GM19328 (cell line): ENCODE measurements around the gene KLRB1.
"Not testable (repeated sequence)": the region's sequence is repeated elsewhere in the genome, so short reads cannot be mapped to it uniquely, and the experiment has no call there.

Experiments used
- ATAC-seq: cut with Tn5 transposase; IDR thresholded peaks from one replicate; pipeline ENCODE4 v1.9.1; 2021; ENCODE audit warnings: mild to moderate bottlenecking, moderate library complexity; ENCODE audit not compliant: unreplicated experiment

Gene KLRB1

DNA sequence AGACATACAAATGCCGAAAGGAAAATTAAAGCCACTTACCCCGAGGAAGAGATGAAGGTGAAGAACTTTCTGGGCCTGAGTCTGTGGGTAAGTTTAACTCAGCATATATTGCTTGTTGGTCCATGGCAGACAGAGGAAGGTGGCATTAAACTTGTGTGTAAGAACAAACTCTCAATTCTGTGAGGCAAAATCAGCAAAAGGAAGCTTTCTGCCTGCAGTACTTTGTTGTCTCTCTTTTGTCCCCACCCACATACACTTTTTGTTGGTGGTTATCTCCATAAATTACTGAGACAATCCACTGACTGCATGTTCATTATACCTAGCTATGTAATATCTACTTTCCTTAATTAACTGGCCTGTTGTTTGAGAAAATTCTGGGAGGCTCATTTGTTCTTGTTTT, at the start of gene KLRB1:
TSS of gene KLRB1 (minus strand) at position 201 of the 400 bp plus-strand sequence. CDS start at position 124, 77 bp downstream.
- no peak for ATAC-seq

DNA sequence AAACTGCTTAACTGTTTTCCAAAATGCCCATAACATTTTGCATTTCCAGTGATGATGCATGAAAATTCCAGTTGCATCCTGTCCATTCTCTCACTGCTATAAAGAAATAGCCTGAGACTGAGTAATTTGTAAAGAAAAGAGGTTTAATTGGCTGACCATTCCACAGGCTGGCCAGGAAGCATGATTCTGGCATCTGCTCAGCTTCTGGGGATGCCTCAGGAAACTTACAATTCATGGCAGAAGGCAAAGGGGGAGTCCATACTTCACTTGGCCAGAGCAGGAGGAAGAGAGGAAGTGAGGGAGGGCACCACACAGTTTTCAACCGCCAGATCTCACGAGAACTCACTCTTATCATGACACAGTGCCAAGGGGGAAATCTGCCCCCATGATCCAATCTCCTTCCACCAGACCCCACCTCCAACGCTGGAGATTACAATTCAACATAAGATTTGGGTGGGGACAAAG, 43.6 kb upstream of the KLRB1 start:
- ATAC-seq, result no peak

DNA sequence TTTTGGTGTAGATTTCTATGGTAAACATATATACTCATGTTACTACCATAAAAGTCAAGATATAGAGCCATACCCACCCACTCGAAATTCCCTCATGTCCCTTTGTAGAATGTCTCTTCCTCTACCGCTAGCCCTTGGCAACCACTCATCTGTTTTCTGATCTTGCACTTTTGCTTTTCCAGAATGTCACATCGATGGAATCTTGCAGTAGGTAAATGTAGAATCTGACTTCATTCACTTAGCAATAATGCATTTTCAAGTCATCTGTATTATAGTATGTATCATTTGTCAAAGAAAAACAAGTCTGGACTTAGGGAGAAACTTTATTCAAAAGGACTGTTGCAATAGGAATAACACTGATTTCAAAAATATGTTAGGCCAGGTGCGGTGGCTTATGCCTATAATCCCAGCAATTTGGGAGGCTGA, 42.4 kb upstream of the KLRB1 start:
- no peak for ATAC-seq

DNA sequence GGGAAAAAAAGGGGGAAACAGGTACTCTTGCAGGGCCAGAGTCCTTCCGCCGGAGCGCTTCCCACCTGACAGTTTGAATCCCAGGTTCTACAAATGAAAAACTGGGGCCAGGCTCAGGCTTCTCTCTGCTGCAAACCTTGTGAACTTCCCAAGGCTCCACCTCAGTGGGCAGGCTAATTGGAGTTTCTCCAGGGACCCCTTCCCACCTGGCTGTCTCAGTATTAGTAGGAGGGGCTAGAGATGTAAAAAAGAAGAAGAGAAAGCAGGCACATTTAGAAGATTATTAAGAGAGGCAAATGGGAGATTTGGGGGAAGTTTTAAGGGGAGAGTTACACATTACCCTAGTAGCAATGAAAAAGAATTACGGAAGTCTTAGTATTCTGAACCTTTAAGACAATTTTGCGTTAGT, 41.8 kb upstream of the KLRB1 start:
- no peak for ATAC-seq

DNA sequence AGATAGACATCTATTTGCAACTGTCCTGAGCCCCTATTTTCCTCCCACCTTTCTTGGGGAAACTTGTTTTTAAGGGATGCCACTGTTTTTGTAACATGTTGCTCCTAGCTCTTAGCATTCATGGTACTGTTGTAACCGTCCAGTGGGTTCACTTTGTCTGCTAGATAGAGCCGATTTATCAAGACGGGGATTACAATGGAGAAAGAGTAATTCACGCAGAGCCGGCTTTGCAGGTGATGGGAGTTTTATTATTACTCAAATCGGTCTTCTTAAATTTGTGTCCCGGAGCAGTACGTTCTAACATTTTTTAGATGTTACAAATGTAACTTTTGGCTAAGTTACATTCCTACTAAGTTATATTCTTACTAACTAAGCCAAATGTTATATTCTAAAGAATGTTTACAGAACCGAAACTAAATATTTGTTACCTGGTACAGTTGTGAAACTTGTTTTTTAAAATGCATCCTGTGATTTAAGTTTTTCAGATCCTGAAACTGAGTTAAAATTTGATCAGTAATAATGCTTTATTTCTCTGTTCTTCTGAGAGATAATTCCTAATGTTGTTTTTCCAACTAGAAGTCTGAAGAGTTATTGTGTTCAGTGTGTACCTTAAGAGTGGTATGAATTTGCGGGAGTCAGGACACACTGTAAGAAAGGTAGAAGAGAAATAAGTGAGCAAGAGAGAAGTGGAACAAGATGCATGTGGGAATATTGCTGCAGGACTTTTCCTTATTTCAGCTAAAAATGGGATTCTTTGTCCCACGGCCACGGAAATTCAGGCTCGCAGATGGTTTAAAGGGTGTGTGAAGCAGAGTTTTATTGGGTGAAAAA, 41.2 kb upstream of the KLRB1 start:
- ATAC-seq, result no peak

DNA sequence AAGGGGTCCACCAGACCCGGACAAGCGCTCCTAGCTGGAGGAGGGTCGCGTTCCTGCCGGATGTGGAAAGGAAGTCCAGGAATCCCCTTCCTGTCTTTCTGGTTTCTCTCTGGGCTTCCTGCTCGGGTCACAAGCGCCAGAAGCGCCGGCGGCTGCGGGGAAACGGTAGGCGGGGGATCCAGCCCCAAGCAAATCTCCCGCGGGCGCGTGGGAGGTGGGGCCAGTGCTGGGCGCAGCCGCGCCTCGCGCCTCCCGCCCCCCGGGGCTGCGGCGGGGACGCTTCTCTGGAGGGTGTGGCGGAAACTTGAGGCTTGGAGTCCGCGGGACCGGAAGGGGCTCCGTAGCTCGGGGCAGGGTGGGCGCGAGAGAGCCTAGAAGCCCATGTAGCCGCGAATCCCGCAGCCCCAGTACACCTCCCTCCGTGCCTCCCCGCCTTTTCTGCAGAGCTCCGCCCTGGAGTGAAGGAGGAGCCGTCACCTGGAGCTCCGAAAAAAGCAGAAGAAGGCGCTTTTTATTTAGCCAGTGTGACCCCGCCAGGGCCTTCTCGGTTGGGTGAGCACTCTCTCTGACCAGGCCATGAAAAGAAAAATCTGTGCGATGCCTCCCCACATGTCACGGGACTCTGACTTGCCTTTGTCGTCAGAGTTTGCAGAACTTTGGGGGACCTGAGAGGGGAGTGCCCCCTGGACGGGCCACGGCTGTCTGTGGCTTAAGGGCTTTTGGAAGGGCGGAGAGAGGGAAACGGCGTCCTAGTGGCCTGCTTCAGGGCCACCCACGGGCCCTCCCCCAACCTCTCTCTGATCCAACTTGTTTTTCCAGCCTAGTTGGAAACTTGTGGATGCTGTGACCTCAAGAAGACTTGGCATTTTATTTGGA, 40.3 kb upstream of the KLRB1 start:
- ATAC-seq, result peak; percentile 65

DNA sequence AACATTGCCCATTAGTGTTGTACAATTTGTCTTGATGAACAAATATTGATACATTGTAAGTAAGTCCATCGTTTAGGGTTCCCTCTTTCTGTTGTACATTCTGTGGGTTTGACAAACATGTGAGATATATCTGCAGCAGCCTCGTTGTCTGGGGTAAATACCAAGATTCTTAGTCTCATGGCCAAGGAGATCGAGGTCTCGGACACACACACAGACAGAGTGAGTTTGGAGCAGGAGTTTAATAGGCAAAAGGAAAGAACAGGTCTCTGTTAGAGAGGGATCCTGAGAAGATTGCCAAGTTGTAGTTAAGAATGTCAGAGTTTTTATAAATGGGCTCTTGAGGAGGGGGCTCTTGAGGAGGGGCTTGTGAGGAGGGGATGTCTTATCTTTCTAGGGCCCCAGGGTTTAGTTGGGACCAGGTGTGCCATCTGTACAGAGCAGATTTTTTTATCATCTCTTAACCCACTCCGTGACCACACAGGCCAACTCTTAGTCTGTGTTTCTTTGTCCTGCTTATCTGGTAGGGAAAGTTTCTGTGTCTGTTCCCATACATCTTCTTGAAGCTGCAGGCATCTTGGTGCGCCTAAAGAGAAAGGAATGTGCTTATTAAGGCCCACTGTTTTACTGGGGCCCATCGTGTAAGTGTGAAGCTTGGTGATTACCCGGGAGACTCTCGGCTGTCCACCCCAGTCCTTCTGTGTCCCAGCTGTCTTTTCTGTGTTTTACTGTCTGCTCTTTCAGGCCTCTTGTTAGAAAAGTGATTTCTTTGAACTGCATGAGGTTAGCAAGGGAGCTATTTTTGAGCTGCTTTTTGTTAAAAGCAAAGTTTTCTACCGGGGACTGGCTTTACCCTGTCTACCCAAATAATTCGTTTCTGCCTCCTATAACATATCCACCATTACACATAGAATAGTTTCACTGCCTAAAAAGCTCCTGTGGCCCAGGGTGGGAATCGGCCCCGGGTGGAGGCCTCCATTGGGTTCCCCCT, 39.4 kb upstream of the KLRB1 start:
- peak; percentile 11 for ATAC-seq

DNA sequence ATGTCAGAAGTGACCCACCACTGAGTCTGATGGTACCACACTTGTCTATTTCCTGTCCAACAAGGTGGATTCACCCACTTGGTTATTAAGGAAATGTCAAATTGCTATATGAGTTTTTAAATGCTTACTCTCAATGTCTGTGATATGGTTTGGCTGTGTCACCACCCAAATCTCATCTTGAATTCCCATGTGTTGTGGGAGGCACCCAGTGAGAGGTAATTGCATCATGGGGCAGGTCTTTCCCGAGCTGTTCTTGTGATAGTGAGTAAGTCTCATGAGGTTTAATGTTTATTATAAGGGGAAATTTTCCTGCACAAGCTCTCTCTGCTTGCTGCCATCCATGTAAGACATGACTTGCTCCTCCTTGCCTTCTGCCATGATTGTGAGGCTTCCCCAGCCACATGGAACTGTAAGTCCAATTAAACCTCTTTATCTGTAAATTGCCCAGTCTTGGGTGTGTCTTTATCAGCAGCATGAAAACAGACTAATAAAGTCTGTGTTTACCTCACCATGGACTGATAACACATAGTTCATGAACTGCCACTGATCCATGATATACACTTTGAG, 37.4 kb upstream of the KLRB1 start:
- ATAC-seq, result not testable (repeated sequence)

DNA sequence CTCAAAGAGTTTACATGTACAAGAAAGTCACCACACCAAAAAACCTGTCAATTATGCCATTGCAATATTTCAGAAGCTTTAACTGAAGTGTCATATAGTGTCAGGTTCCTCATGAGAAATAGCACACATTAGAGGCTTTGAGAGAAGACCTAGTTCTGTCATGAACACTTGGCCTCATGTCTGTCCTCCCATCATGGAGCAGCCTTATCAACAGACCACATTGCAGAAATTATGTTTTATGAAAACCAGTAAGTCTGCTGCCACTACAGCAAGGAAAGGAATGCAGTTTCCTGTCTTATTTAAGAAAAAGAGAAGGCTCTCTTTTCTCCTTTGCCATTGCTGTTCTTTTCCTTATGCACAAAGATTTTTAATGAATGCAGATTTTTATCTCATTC, 35.5 kb upstream of the KLRB1 start:
- no peak for ATAC-seq

DNA sequence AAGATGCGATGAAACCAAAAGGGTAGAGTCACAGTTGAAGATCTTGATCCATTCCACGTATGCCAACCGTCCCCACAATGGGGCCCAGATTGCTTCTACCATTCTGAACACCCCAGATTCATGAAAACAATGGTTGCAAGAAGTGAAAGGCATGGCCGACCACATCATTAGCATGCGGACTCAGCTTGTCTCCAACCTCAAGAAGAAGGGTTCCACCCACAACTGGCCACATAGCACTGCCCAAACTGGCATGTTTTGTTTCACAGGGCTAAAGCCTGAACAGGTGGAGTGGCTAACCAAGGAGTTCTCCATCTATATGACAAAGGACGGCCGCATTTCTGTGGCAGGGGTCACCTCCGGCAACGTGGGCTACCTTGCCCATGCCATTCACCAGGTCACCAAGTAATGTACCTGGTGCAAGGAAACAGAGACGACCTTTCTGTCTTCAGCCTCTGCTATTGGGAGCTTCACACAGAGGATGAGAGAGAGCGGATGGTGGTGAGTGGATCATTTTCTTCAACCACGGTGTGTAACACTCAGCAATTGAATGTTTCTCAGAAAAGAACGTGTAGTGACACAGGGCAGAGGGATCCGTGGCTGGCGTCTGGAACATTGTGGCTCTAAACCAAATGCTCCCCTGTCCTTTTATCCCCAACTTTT, 35.0 kb upstream of the KLRB1 start:
- no peak for ATAC-seq

DNA sequence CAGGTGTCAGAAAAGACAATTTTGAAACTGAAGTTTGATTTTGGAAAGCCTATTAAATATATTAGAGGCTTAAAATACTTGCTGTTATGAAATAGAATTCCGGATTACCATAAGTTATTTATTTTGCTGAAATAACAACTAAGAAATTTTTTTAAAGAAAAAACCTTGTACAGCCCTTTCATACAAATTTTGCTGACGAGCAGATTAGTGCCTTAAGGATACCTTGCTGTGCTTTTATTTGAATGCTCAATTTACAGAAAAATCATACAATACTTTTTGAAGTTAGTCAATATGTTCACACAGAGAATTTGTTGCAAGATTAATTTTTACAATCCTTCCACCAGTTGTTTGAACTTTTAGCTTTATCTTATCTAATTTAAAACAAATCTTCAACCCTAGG, 32.3 kb upstream of the KLRB1 start:
- ATAC-seq, result no peak

DNA sequence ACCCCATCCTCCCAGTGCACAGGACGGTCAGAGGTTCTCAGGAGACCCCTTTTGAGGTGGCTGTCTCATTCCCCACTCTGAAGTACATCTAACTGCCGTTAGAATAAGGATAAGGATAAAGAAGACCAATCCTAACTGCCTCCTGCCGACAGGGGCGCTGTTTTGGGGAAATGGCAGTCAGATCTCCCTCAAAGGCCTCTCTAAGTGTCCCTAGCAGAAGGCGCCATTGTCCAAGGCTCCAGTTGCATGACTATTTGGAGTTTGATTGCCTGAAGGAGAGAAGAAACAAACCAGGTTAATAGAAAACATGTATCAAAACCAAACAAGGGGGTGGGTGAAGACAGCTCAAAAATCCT, 29.1 kb upstream of the KLRB1 start:
- no peak for ATAC-seq

DNA sequence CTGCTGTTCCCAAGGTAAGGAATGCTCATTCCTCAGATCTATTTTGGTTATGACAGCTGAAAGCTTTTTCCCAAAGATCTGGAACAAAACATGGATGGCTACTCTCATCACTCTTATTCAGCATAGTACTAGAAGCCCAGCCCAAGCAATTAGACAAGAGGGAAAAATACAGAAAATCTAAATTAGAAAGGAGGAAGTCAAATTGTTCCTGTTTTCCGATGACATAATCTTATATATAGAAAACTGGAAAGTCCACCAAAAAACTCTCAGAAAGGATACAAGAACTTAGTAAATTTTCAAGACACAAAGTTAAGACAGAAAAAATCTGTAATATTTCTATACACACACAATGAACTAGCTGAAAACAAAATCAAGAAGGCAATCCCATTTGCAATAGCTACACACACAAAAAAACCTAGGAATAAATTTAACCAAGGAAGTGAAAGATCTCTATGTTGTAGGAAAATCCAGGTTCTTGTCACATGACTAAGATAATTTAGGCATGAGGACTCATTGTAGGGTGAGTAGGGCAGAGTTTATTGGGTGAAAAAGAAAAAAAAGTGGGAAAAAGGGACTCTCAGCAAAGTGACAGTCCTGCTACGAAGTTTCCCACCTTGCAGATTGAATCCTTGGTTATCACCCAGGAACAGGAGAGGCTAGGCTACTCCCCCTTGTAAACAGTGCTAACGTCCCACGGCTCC, 28.6 kb upstream of the KLRB1 start:
- no peak for ATAC-seq

DNA sequence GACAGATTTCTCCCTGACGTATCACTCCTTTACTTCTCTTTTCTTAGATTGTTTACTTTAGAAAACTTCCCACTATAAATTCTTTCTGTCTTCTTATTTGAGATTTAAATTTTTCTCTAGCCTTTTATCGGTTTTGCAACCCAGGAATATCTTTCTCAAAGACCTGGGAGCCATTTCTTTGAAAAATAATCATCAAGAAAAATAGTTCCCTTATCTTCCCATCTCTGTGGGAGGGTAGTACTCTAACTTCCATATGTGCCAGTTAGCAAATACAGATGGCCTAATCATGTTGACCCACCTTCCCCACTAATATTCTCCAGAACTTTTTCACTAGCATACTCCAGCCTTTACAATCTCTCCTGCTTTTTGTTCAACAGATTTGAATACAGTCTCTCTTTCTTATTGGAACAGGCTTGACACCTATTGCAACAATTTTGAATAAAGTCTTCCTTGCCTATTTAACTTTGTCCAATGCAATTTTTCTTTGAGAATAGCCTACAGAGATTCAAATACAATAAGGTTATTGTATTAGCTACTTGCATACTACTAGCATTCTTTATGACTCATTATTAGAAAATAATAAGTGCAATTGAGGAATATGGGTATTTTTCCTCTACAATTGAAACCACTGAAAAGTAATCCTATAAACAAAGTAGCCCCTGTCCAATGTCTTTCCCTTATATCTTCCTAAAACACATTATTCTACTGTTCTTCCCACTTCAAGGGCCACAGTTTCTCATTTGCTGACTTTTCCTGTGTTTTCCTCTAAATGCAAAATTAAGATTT, 27.4 kb upstream of the KLRB1 start:
- ATAC-seq, result no peak

DNA sequence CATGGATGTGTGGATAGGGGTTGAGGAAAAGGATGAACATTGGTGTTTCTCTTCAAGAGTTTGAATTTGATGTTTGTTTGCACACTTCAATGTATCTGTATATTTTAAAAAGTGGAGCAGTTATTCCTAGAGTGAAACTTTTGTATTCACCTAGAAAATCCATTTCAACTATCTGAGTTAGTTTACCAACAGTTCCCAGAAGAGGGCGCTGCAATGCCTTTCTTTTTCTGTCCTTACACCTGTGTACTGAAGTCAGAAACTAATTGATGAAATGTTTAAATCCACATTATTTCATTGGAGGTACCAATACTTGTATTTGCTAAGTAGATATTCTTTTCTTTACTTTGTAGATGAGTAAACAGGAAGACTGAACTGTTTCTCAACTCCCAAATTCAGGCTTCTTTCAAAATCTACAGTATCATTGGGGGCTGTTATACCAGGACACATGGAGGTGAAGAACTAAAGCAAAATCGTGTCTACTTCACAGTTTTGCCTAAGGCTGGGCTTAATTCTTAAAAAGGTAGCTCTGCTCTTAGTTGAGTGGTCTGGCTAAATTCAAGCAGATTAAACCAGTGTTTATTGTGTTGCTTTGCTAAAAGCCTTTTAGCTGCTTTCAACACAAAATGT, 26.6 kb upstream of the KLRB1 start:
- ATAC-seq, result no peak

DNA sequence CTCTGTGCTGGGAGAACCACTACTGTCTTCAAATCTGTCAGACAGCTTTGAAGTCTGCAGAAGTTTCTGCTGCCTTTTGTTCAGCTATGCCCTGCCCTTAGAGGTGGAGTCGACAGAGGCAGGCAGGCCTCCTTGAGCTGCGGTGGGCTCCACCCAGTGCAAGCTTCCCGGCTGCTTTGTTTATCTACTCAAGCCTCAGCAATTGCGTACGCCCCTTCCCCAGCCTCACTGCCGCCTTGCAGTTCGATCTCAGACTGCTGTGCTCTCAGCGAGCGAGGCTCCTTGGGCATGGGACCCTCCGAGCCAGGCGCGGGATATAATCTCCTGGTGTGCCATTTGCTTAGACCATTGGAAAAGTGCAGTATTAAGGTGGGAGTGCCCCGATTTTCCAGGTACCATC, 25.1 kb upstream of the KLRB1 start:
- ATAC-seq, result no peak

DNA sequence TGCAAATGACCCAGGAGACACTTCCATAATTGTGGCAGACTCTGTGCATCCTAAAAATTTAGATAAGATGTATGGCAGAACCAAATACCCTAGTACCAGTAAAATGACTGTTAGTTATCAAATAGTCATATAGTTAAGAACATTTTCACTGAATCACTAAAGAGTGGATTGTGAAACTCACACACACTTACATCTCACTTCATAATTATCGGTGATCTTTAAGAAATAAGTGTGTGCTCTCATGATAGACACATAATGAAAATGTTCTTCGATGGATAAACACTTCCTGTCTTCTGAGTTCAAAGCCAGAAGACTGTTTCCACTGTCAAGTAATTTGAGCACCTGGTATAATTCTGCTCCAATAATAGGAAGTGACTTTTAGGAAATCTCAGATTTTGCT, 19.1 kb upstream of the KLRB1 start:
- no peak for ATAC-seq

DNA sequence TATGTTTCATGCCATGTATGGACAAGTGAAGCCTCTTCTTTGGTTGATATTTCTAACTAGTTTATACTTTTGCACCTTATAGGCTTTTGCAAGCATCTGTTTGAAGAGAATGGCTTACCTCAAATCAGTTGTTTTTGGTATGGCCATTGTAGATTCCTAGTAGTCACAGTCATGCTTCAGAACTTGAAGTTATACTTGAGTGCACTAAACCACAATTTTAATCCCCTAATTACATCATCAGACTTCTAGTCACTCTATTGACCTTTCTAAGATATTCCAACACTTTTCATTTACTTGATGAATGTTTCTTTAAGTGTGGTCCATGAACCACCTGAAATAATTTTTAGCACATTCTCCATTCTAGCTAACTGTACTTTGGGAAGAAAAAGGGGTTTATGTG, 18.6 kb upstream of the KLRB1 start:
- no peak for ATAC-seq
